Liver (tissue), 9 donors: Measurements from ENCODE around the gene ADPRS. TPM values are rescaled to one million over a fixed set of nuclear protein-coding genes. Genes with fewer than 3 reads are reported as not detected.
A peak's percentile ranks its signal among the peaks of the same experiment; 100 is the strongest.

Source experiments
- DNase-seq: peaks from one replicate; pipeline ENCODE4 v3.0.0-alpha.2; 2017; ENCODE audit warnings: low spot score
- H3K27ac ChIP-seq, 2 donors: one replicate each; pipeline ENCODE4 v1.7.0; 2013; ENCODE audit warnings: inconsistent platforms in 2 of 2, low read length in 2 of 2, control low read depth in 1 of 2, low read depth in 1 of 2, mild to moderate bottlenecking in 1 of 2
- H3K27me3 ChIP-seq, 4 donors: one replicate each; pipeline versions ENCODE4 v1.6.1 to v1.7.0; 2013; ENCODE audit warnings: low read length in 3 of 4, inconsistent platforms in 1 of 4, mild to moderate bottlenecking in 1 of 4, moderate library complexity in 1 of 4; ENCODE audit not compliant: control insufficient read depth in 4 of 4, insufficient read depth in 4 of 4
- H3K36me3 ChIP-seq, 4 donors: one replicate each; pipeline versions ENCODE4 v1.6.1 to v1.7.0; 2013; ENCODE audit warnings: low read length in 3 of 4, mild to moderate bottlenecking in 3 of 4, low read depth in 1 of 4, moderate library complexity in 1 of 4; ENCODE audit not compliant: control insufficient read depth in 4 of 4, insufficient read depth in 3 of 4
- H3K4me1 ChIP-seq, 4 donors: one replicate each; pipeline versions ENCODE4 v1.6.1 to v1.7.0; 2013; ENCODE audit warnings: low read length in 3 of 4, mild to moderate bottlenecking in 3 of 4, moderate library complexity in 1 of 4; ENCODE audit not compliant: control insufficient read depth in 4 of 4, insufficient read depth in 4 of 4
- H3K4me3 ChIP-seq, 3 donors: one replicate each; pipeline versions ENCODE4 v1.6.1 to v1.7.0; 2013; ENCODE audit warnings: low read length in 3 of 3, control low read depth in 1 of 3, low read depth in 1 of 3, mild to moderate bottlenecking in 1 of 3
- H3K9ac ChIP-seq, 2 donors: one replicate each; pipeline ENCODE4 v1.7.0; 2013; ENCODE audit warnings: low read length in 2 of 2, mild to moderate bottlenecking in 2 of 2, moderate library complexity in 2 of 2, control low read depth in 1 of 2, low read depth in 1 of 2
- H3K9me3 ChIP-seq, 4 donors: one replicate each; pipeline versions ENCODE4 v1.6.1 to v1.7.0; 2013; ENCODE audit warnings: low read length in 3 of 4; ENCODE audit not compliant: control insufficient read depth in 4 of 4
- ATF3 ChIP-seq: IDR thresholded peaks from 2 replicates; pipeline ENCODE4 v1.6.1; 2016; ENCODE audit warnings: antibody characterized with exemption
- CTCF ChIP-seq: fragments of 150-350 bp; IDR thresholded peaks from 2 replicates; pipeline ENCODE4 v1.5.1; 2017; ENCODE audit warnings: improper control_type of control experiment, low read depth, low read length; ENCODE audit not compliant: missing input control
- EGR1 ChIP-seq, 2 donors: IDR thresholded peaks; 2 replicates each; pipeline ENCODE4 v1.6.1; 2016 to 2018; ENCODE audit warnings: antibody characterized with exemption in 2 of 2, low read depth in 2 of 2
- FOXA1 ChIP-seq: IDR thresholded peaks from 2 replicates; pipeline ENCODE4 v1.6.1; 2016; ENCODE audit warnings: antibody characterized with exemption
- FOXA2 ChIP-seq: IDR thresholded peaks from 2 replicates; pipeline ENCODE4 v1.6.1; 2016; ENCODE audit warnings: antibody characterized with exemption
- GABPA ChIP-seq, 2 donors: IDR thresholded peaks in 1 of 2; conservative IDR thresholded peaks in 1 of 2; 2 replicates each; pipeline ENCODE4 v1.6.1; 2016; ENCODE audit warnings: antibody characterized with exemption in 2 of 2, mild to moderate bottlenecking in 1 of 2, moderate library complexity in 1 of 2
- HNF4A ChIP-seq, 2 donors: conservative IDR thresholded peaks; 2 replicates each; pipeline ENCODE4 v1.6.1; 2016; ENCODE audit warnings: antibody characterized with exemption in 2 of 2, mild to moderate bottlenecking in 2 of 2
- HNF4G ChIP-seq: IDR thresholded peaks from 2 replicates; pipeline ENCODE4 v1.6.1; 2016; ENCODE audit warnings: antibody characterized with exemption
- JUND ChIP-seq, 2 donors: IDR thresholded peaks; 2 replicates each; pipeline ENCODE4 v1.6.1; 2016; ENCODE audit warnings: antibody characterized with exemption in 2 of 2
- MAX ChIP-seq: IDR thresholded peaks from 2 replicates; pipeline ENCODE4 v1.6.1; 2016; ENCODE audit warnings: antibody characterized with exemption
- NR2F2 ChIP-seq: IDR thresholded peaks from 2 replicates; pipeline ENCODE4 v1.6.1; 2016; ENCODE audit warnings: antibody characterized with exemption
- RAD21 ChIP-seq, 2 donors: IDR thresholded peaks; 2 replicates each; pipeline ENCODE4 v1.6.1; 2016; ENCODE audit warnings: antibody characterized with exemption in 2 of 2, mild to moderate bottlenecking in 2 of 2
- REST ChIP-seq: IDR thresholded peaks from 2 replicates; pipeline ENCODE4 v1.6.1; 2016; ENCODE audit warnings: antibody characterized with exemption, mild to moderate bottlenecking
- RXRA ChIP-seq, 2 donors: IDR thresholded peaks; 2 replicates each; pipeline ENCODE4 v1.6.1; 2017 to 2018; ENCODE audit warnings: antibody characterized with exemption in 2 of 2, mild to moderate bottlenecking in 1 of 2
- SP1 ChIP-seq: IDR thresholded peaks from 2 replicates; pipeline ENCODE4 v1.6.1; 2018; ENCODE audit warnings: antibody characterized with exemption, mild to moderate bottlenecking
- TAF1 ChIP-seq: conservative IDR thresholded peaks from 2 replicates; pipeline ENCODE4 v1.6.1; 2016; ENCODE audit warnings: antibody characterized with exemption, mild to moderate bottlenecking
- YY1 ChIP-seq: IDR thresholded peaks from 2 replicates; pipeline ENCODE4 v1.6.1; 2016; ENCODE audit warnings: antibody characterized with exemption, mild to moderate bottlenecking
- ZBTB33 ChIP-seq: IDR thresholded peaks from 2 replicates; pipeline ENCODE4 v1.6.1; 2016; ENCODE audit warnings: antibody characterized with exemption
- WGBS: extraction: QIAGEN DNeasy Blood & Tissue Kit; methylation state at CpG from one replicate; pipeline ENCODE4 v1.1.7; 2013; 5-methylcytosine and 5-hydroxymethylcytosine counted together
- polyA plus RNA-seq, 2 donors: library from polyadenylated mRNA; stranded (reverse) in 1 of 2; unstranded in 1 of 2; fragments of 200-250 nt in 1 of 2; fragments of >200 nt in 1 of 2; fragmentation: Nextera tagmentation in 1 of 2; extraction: Ambion mirVana in 1 of 2; gene quantifications; one replicate each; pipeline versions ENCODE4 v1.2.1 to v1.2.3, GENCODE V29; 2013 to 2015
- total RNA-seq, 2 donors: library from RNA; depleted of rRNA; stranded (reverse); fragments of >200 nt; gene quantifications; one replicate each; pipeline ENCODE4 v1.2.3, GENCODE V29; 2014
- donor health status: healthy.
- donor health status: healthy.
- donor health status: healthy.
- donor health status: healthy.
- donor health status: healthy.

Gene ADPRS
- total and polyA plus RNA-seq, 4 donors: 9.4 to 13.1 (median 11.0) TPM

- DNase-seq: no peak
- Histone ChIP-seq H3K9me3 (no peaks in the 10 kb centered on the region), H3K9ac (no peak overlapping the region), H3K27ac (no peak overlapping the region), H3K4me1 (no peaks in the 10 kb centered on the region), H3K4me3 (no peak overlapping the region), H3K36me3 (peaks cover 4 to 33% (median 25%) of the 10 kb centered on the region in 4 donors), H3K27me3 (no peaks in the 10 kb centered on the region)
- WGBS: 86% methylated on average over 5 of the region's 5 CpGs
- TF ChIP-seq FOXA1 (no peak), RXRA (IDR thresholded peaks at IDR 0.05) (no peak), HNF4G (no peak), NR2F2 (no peak), HNF4A (conservative IDR thresholded peaks at IDR 0.05) (no peak), JUND (IDR thresholded peaks at IDR 0.05) (no peak), MAX (no peak), FOXA2 (no peak), EGR1 (IDR thresholded peaks at IDR 0.05; ENCODE audit: low read depth in 2 of 2) (no peak), CTCF (no peak), SP1 (no peak), GABPA (IDR thresholded peaks at IDR 0.05 in 1 of 2, conservative IDR thresholded peaks at IDR 0.05 in 1 of 2) (no peak), RAD21 (IDR thresholded peaks at IDR 0.05) (no peak), REST (no peak), TAF1 (no peak), ZBTB33 (no peak)
Observed at GRCh38 chr1:36139521-36139920, 50.8 kb downstream of the ADPRS start.

- no peak for DNase-seq
- H3K27ac ChIP-seq: no peak overlapping the region
- H3K9me3 ChIP-seq: no peaks in the 10 kb centered on the region
- peaks cover 3 to 25% (median 20%) of the 10 kb centered on the region in 4 donors for H3K36me3 ChIP-seq
- no peak overlapping the region for H3K9ac ChIP-seq
- no peaks in the 10 kb centered on the region for H3K27me3 ChIP-seq
- WGBS: 51% methylated on average over 1 of the region's 1 CpG
- H3K4me1 ChIP-seq: no peaks in the 10 kb centered on the region
- TF ChIP-seq ATF3 (no peak), HNF4G (no peak), SP1 (no peak), YY1 (no peak), CTCF (no peak), RXRA (IDR thresholded peaks at IDR 0.05) (peak in 1 of 2 donors; percentile 7), FOXA2 (no peak)
- H3K4me3 ChIP-seq: no peak overlapping the region
Observed at GRCh38 chr1:36142121-36142520, 53.4 kb downstream of the ADPRS start.
